Measurements from ENCODE around the gene TMEM266. TPM values are rescaled to one million over a fixed set of nuclear protein-coding genes. Genes with fewer than 3 reads are reported as not detected.

Gene TMEM266
- total RNA-seq, 2 experiments from 2014 or later: not detected

DNA sequence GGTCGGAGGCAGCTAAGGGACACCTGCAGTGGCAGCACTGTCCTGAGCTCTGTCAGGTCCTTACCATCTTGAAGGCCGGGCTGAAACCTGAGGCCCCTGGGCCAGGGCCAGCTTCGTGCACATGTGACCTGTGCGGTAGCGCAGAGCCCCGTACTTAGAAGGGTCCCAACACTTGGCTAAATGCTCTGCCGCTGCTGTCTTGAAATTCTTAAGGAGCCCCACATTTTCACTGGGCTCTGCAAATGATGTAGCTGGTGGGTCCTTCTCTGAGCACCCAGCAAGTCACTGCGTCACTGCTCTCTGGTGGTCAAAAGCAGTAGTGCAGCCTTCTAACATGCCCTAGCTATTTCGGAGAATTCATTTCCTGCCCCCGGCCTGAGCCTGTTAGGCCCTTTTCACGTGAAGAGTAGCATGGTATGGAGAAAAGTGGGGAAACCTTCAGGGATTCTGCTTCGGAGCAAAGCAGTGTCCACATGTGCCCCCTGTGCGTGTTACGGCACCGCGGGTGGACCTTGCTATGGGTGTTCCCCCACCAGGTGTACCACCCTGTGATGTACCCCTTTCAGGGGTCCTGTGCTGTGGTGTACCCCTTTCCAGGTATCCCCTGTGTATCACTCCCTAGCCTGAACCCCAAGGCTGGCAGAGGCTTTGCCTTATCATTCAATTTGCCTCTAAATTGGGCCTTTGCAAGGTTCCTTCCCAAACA is 79.7 kb downstream of the TMEM266 start:
- peak; percentile 92 for ATAC-seq
- Mint-ChIP-seq H3K4me1 (ENCODE audit: low read depth) (peaks cover 13% of the 10 kb centered on the region), H3K27ac (no peak overlapping the region), H3K4me3 (no peak overlapping the region), H3K27me3 (ENCODE audit: low read depth) (peaks cover 33% of the 10 kb centered on the region), H3K36me3 (ENCODE audit: low read depth) (no peaks in the 10 kb centered on the region), H3K9me3 (ENCODE audit: insufficient read depth) (no peaks in the 10 kb centered on the region)
- DNase-seq: peak; percentile 89
- CTCF ChIA-PET: interaction anchor here (0.7 to 6.7 kb wide), 26 partner anchors 10 to 495 kb away, joined by 3 to 256 read pairs (median 4); partner anchors contain the start of genes NRG4 and TMEM266
- POLR2A ChIA-PET: interaction anchor here (0.6 to 1.1 kb wide), 2 partner anchors 83 to 260 kb away, joined by 3 read pairs; no protein-coding TSS in a partner anchor

DNA sequence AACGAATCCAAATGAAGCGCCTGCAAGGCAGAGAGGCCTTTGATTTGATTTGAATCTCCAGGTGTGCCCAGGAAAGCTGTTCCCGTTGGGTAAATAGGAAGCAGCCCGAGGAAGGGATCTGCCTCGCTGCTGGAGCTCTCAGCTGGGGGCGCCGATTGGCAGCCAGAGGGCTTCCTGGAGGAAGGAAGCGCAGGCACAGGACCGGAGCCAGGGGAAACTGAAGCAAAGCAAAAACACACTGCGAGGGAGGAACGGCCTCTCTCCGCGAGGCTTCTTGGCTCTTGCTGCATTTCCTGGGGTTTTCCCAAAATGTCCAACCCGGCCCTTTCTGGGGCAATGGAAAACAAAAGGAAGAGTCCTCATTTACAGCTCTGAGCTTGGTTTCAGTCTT is 80.3 kb downstream of the TMEM266 start:
- ATAC-seq: no peak

DNA sequence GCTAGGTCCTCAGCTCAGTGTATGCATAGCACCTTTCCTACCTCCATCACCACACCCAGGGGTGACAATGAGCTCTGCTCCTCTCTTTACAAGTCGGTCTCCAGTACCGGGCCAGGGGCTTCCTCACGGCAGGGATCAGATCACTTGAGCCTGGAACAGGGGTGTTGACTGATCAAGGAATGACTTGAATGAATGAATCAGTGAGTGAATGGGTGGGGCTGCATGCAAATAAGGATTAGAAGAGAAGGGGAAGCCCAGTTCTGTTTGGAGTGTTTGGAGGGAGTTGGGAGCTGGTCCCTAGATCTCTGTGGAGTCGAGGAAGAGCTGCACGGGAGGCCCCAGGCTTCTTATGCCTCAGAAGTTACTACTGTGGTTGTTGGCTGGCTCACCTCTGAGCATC is 87.0 kb downstream of the TMEM266 start:
- H3K9me3 Mint-ChIP-seq (ENCODE audit: insufficient read depth): no peaks in the 10 kb centered on the region
- POLR2A ChIA-PET: no interaction called here
- no peak overlapping the region for H3K4me3 Mint-ChIP-seq
- H3K36me3 Mint-ChIP-seq (ENCODE audit: low read depth): no peaks in the 10 kb centered on the region
- ATAC-seq (no peak), DNase-seq (no peak)
- peaks cover 33% of the 10 kb centered on the region for H3K27me3 Mint-ChIP-seq (ENCODE audit: low read depth)
- H3K27ac Mint-ChIP-seq: no peak overlapping the region
- H3K4me1 Mint-ChIP-seq (ENCODE audit: low read depth): peaks cover 22% of the 10 kb centered on the region
- CTCF ChIA-PET: interaction anchor here (0.8 to 6.7 kb wide), 7 partner anchors 8 to 140 kb away, joined by 3 to 120 read pairs (median 5); partner anchors contain the start of gene TMEM266

More for the DNA sequence above, 80.3 kb downstream of the TMEM266 start:
- ChIA-PET POLR2A (interaction anchor here (1.1 kb wide), 1 partner anchor 83 kb away, joined by 3 read pairs; no protein-coding TSS in a partner anchor), CTCF (interaction anchor here (0.9 to 6.7 kb wide), 21 partner anchors 10 to 496 kb away, joined by 3 to 256 read pairs (median 5); partner anchors contain the start of gene TMEM266)
- H3K4me3 Mint-ChIP-seq: no peak overlapping the region
- DNase-seq: no peak
- no peaks in the 10 kb centered on the region for H3K36me3 Mint-ChIP-seq (ENCODE audit: low read depth)
- peaks cover 35% of the 10 kb centered on the region for H3K27me3 Mint-ChIP-seq (ENCODE audit: low read depth)
- no peak overlapping the region for H3K27ac Mint-ChIP-seq
- H3K4me1 Mint-ChIP-seq (ENCODE audit: low read depth): peaks cover 14% of the 10 kb centered on the region
- H3K9me3 Mint-ChIP-seq (ENCODE audit: insufficient read depth): no peaks in the 10 kb centered on the region

DNA sequence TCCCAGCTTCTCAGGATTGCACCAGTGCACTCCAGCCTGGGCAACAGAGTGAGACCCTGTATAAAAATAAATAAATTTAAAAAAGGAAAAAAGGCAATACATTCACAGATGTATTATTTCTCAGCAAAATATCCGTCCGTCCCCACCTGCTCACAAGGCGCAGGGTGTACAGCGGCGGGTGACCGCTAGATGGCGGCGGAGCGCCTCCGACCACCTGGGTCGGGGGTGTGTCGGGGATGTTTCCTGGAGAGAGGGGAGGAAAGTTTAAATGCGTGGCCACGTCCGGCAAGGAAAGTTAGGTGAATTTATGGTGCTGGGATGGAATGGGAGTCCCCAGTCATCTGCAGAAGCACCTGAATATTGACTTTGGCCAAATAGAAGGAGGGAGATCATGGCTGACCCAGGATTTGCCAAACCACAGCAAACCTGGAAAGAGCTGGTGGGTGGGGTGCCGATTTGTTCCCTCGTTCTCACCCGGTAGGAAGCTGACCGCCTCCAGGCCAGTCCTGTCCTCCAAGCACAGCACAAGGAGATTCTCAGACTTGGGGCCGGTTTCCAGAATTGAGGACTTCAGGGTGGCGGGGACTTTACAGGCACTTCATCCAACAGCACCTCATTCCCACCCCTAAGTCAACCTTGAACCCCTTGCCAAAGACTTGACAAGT is 88.3 kb downstream of the TMEM266 start:
- Mint-ChIP-seq H3K36me3 (ENCODE audit: low read depth) (no peaks in the 10 kb centered on the region), H3K27me3 (ENCODE audit: low read depth) (peaks cover 31% of the 10 kb centered on the region), H3K9me3 (ENCODE audit: insufficient read depth) (no peaks in the 10 kb centered on the region), H3K4me3 (no peak overlapping the region), H3K27ac (no peak overlapping the region), H3K4me1 (ENCODE audit: low read depth) (peaks cover 22% of the 10 kb centered on the region)
- ChIA-PET POLR2A (no interaction called here), CTCF (interaction anchor here (0.6 to 6.7 kb wide), 8 partner anchors 9 to 307 kb away, joined by 3 to 120 read pairs (median 4); partner anchors contain the start of gene TMEM266)
- ATAC-seq (peak; percentile 79), DNase-seq (peak; percentile 71)

- Mint-ChIP-seq H3K36me3 (ENCODE audit: low read depth) (no peaks in the 10 kb centered on the region), H3K4me3 (no peak overlapping the region), H3K27me3 (ENCODE audit: low read depth) (peaks cover 24% of the 10 kb centered on the region), H3K9me3 (ENCODE audit: insufficient read depth) (no peaks in the 10 kb centered on the region), H3K27ac (no peak overlapping the region), H3K4me1 (ENCODE audit: low read depth) (peaks cover 22% of the 10 kb centered on the region)
- ATAC-seq (no peak), DNase-seq (no peak)
- ChIA-PET POLR2A (no interaction called here), CTCF (interaction anchor here (0.7 to 6.7 kb wide), 8 partner anchors 11 to 350 kb away, joined by 3 to 120 read pairs (median 6); partner anchors contain the start of gene TMEM266)
Observed at GRCh38 chr15:76149291-76149915, 89.6 kb downstream of the TMEM266 start.

DNA sequence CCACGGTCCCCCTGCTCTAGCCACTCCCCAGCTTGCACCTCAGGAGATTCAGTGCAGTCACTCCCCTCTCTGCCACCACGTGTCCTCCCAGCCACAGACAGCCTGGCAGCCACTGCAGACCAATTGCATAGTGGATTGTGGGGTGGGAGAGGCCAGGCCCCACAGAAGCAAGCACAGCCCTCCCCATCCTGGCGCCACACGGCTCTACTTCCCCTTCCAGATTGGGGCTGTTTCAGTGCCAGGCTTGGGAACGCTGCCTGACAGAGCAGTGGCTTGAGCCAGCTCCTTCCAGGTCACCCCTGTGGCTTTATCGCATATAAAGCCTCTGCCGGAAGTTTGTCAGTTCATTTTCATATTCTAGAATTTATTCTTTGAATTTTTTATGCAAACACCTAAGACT is 90.7 kb downstream of the TMEM266 start:
- ChIA-PET CTCF (interaction anchor here (0.7 to 6.7 kb wide), 13 partner anchors 12 to 1071 kb away, joined by 3 to 120 read pairs (median 5); partner anchors contain the start of gene TMEM266), POLR2A (interaction anchor here (0.9 kb wide), 1 partner anchor 9 kb away, joined by 3 read pairs; no protein-coding TSS in a partner anchor)
- no peak overlapping the region for H3K27ac Mint-ChIP-seq
- H3K27me3 Mint-ChIP-seq (ENCODE audit: low read depth): peaks cover 14% of the 10 kb centered on the region
- no peaks in the 10 kb centered on the region for H3K36me3 Mint-ChIP-seq (ENCODE audit: low read depth)
- no peak overlapping the region for H3K4me3 Mint-ChIP-seq
- no peak for DNase-seq
- no peak for ATAC-seq
- H3K4me1 Mint-ChIP-seq (ENCODE audit: low read depth): peaks cover 17% of the 10 kb centered on the region
- no peaks in the 10 kb centered on the region for H3K9me3 Mint-ChIP-seq (ENCODE audit: insufficient read depth)

GRCh38 chr15:76150971-76151598 is 91.3 kb downstream of the TMEM266 start:
- H3K9me3 Mint-ChIP-seq (ENCODE audit: insufficient read depth): no peaks in the 10 kb centered on the region
- no peak overlapping the region for H3K27ac Mint-ChIP-seq
- DNase-seq: peak; percentile 84
- no peak overlapping the region for H3K4me3 Mint-ChIP-seq
- peak; percentile 90 for ATAC-seq
- H3K36me3 Mint-ChIP-seq (ENCODE audit: low read depth): no peaks in the 10 kb centered on the region
- POLR2A ChIA-PET: no interaction called here
- peaks cover 12% of the 10 kb centered on the region for H3K4me1 Mint-ChIP-seq (ENCODE audit: low read depth)
- CTCF ChIA-PET: interaction anchor here (1.0 to 6.7 kb wide), 11 partner anchors 13 to 1072 kb away, joined by 3 to 120 read pairs (median 6); partner anchors contain the start of gene TMEM266
- H3K27me3 Mint-ChIP-seq (ENCODE audit: low read depth): peaks cover 11% of the 10 kb centered on the region

DNA sequence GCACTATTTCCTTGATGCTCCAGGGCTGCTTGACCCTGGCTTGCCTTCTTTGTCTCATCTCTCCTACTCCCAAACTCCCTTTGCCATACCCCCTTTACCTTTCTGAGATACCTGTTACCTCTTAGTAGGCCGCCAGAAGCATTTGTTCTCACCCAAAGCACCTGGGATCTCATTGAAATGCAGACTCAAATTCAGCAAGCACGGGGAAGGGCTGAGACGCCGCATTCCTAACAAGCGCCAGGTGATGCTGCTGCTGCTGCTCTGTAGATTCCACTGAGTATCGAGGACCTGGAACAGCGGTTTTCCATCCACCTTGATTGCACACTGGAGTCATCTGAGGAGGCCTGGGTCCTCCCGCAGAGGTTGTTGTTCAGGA is 91.8 kb downstream of the TMEM266 start:
- DNase-seq (no peak), ATAC-seq (no peak)
- H3K9me3 Mint-ChIP-seq (ENCODE audit: insufficient read depth): no peaks in the 10 kb centered on the region
- H3K36me3 Mint-ChIP-seq (ENCODE audit: low read depth): no peaks in the 10 kb centered on the region
- ChIA-PET CTCF (interaction anchor here (1.6 to 6.7 kb wide), 5 partner anchors 12 to 99 kb away, joined by 5 to 120 read pairs (median 15); partner anchors contain the start of gene TMEM266), POLR2A (no interaction called here)
- peaks cover 7% of the 10 kb centered on the region for H3K27me3 Mint-ChIP-seq (ENCODE audit: low read depth)
- peaks cover 12% of the 10 kb centered on the region for H3K4me1 Mint-ChIP-seq (ENCODE audit: low read depth)
- no peak overlapping the region for H3K4me3 Mint-ChIP-seq
- H3K27ac Mint-ChIP-seq: no peak overlapping the region

DNA sequence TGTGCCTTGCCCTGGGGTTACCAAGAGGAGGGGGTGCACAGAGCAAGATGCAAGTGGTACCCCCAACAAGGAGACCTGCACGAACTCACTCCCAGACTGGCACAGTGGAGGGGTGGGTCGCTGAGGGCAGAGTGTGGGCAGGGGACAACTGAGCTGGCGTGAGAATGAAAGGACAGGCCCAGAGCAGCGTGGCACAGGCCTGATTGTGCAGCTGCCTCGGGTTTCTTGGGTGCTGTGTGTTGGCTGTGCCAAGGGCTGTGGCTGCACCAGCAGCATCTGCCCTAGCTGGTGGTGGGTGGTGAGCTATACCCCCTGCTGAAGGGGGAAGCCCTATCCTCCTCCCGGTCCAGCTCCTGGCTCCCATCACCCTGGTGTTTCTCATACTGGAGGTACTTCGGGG is 92.4 kb downstream of the TMEM266 start:
- H3K27me3 Mint-ChIP-seq (ENCODE audit: low read depth): peaks cover 3% of the 10 kb centered on the region
- ATAC-seq (no peak), DNase-seq (no peak)
- CTCF ChIA-PET: interaction anchor here (0.6 to 6.7 kb wide), 4 partner anchors 12 to 93 kb away, joined by 3 to 120 read pairs (median 47); partner anchors contain the start of gene TMEM266
- no peaks in the 10 kb centered on the region for H3K9me3 Mint-ChIP-seq (ENCODE audit: insufficient read depth)
- POLR2A ChIA-PET: no interaction called here
- no peak overlapping the region for H3K4me3 Mint-ChIP-seq
- peaks cover 12% of the 10 kb centered on the region for H3K4me1 Mint-ChIP-seq (ENCODE audit: low read depth)
- no peak overlapping the region for H3K27ac Mint-ChIP-seq
- H3K36me3 Mint-ChIP-seq (ENCODE audit: low read depth): no peaks in the 10 kb centered on the region

- H3K27me3 Mint-ChIP-seq (ENCODE audit: low read depth): no peaks in the 10 kb centered on the region
- ATAC-seq: no peak
- CTCF ChIA-PET: interaction anchor here (1.1 to 3.3 kb wide), 3 partner anchors 14 to 352 kb away, joined by 3 to 14 read pairs (median 3); no protein-coding TSS in a partner anchor
- H3K36me3 Mint-ChIP-seq (ENCODE audit: low read depth): no peaks in the 10 kb centered on the region
- H3K4me3 Mint-ChIP-seq: no peak overlapping the region
- H3K9me3 Mint-ChIP-seq (ENCODE audit: insufficient read depth): no peaks in the 10 kb centered on the region
- H3K27ac Mint-ChIP-seq: no peak overlapping the region
- POLR2A ChIA-PET: no interaction called here
- DNase-seq: no peak
- H3K4me1 Mint-ChIP-seq (ENCODE audit: low read depth): peaks cover 8% of the 10 kb centered on the region
Observed at GRCh38 chr15:76153241-76154197, 93.7 kb downstream of the TMEM266 start.
